ENCODE results near the gene DNAJC28.

DNA sequence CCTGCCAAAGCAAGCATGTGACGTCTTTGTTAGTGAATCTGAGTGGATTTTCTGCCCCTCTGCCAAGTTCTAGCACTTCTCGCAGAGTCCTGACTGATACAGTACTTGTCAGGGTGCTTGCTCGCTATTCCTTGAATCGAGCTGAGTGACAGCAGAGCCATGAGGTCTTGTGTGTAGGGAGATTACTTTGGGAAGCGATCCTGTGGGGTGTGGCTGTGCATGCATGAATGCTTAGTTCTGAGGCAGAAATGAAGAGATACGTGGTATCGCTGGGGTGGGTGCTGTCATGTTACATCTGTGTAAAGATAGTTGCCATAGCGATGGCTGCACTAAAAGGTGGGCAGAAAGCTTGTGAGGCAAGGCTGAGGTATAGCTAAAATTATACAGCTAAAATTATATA is 19.3 kb upstream of the DNAJC28 start:
- no peak for TF ChIP-seq CTCF (IDR thresholded peaks at IDR 0.05)
- TF ChIP-seq POLR2A (IDR thresholded peaks at IDR 0.05), result no peak

Measured in thyroid gland (tissue), 4 donors.